Measurements from ENCODE around the gene LY6G6D. TPM values are rescaled to one million over a fixed set of nuclear protein-coding genes. Genes with fewer than 3 reads are reported as not detected.
A peak's percentile ranks its signal among the peaks of the same experiment; 100 is the strongest.

LY6G6D gene
- total and polyA plus RNA-seq, 2 experiments from 2014 or later = 3.0 TPM; not detected in 1

- Histone ChIP-seq H3K4me1 (ENCODE audit: insufficient read depth) (peaks cover 16% of the 10 kb centered on the region), H4K20me1 (ENCODE audit: insufficient read depth, poor library complexity, severe bottlenecking) (no peaks in the 10 kb centered on the region), H3K79me2 (no peaks in the 10 kb centered on the region), H3K27me3 (no peaks in the 10 kb centered on the region), H2AFZ (no peak overlapping the region), H3K9me2 (replicated peaks; ENCODE audit: insufficient read depth) (no peaks in the 10 kb centered on the region), H3K27ac (no peak overlapping the region), H3K4me2 (no peak overlapping the region), H3K36me3 (replicated peaks; ENCODE audit: insufficient read depth, low read depth) (no peaks in the 10 kb centered on the region), H3K9me3 (ENCODE audit: low read depth) (no peaks in the 10 kb centered on the region), H3K4me3 (no peak overlapping the region)
- DNase-seq (ENCODE audit: low spot score) = no peak
- WGBS (ENCODE audit: low lambda C conversion rate, missing lambda C conversion rate) = 97% methylated on average over 3 of the region's 3 CpGs
- TF ChIP-seq CTCF (IDR thresholded peaks at IDR 0.05; ENCODE audit: poor library complexity) = no peak
- TF ChIP-seq EZH2phosphoT487 (IDR thresholded peaks at IDR 0.05; ENCODE audit: low read depth, severe bottlenecking, unreplicated experiment) = no peak
- TF ChIP-seq EZH2 (IDR thresholded peaks at IDR 0.05; ENCODE audit: borderline replicate concordance) = no peak
These were observed 27.7 kb downstream of the LY6G6D start for GRCh38 chr6:31742894-31743293.

DNA sequence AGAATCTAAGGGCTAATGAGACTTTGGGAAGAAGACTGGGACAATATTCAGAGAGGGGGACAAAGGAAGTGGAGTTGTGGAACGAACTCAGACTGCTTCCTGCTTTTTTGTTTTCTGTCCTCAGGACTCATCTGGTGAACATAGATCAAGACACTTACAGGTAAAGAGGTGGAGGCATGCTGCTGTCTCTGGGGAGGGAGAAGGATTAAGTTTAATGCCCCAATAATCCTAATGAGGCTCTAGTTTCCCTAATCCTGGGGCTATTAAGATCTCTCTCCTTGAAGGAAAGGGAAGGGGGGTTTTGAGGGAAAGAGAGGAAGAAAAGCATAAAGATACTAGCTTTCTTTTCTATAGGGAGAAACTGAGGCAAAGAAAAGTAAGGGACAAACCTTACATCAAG is 29.3 kb downstream of the LY6G6D start:
- Histone ChIP-seq H4K20me1 (ENCODE audit: insufficient read depth, poor library complexity, severe bottlenecking) (no peaks in the 10 kb centered on the region), H3K27me3 (no peaks in the 10 kb centered on the region), H3K9me2 (replicated peaks; ENCODE audit: insufficient read depth) (no peaks in the 10 kb centered on the region), H3K79me2 (no peaks in the 10 kb centered on the region), H3K4me1 (ENCODE audit: insufficient read depth) (peaks cover 6% of the 10 kb centered on the region), H3K36me3 (replicated peaks; ENCODE audit: insufficient read depth, low read depth) (no peaks in the 10 kb centered on the region), H3K27ac (no peak overlapping the region), H2AFZ (no peak overlapping the region), H3K4me2 (no peak overlapping the region), H3K4me3 (no peak overlapping the region), H3K9me3 (ENCODE audit: low read depth) (no peaks in the 10 kb centered on the region)
- no peak for TF ChIP-seq CTCF (IDR thresholded peaks at IDR 0.05; ENCODE audit: poor library complexity)
- no peak for TF ChIP-seq EZH2 (IDR thresholded peaks at IDR 0.05; ENCODE audit: borderline replicate concordance)
- TF ChIP-seq EZH2phosphoT487 (IDR thresholded peaks at IDR 0.05; ENCODE audit: low read depth, severe bottlenecking, unreplicated experiment) = no peak
- 42% methylated on average over 1 of the region's 1 CpG for WGBS (ENCODE audit: low lambda C conversion rate, missing lambda C conversion rate)
- DNase-seq (ENCODE audit: low spot score) = no peak

DNA sequence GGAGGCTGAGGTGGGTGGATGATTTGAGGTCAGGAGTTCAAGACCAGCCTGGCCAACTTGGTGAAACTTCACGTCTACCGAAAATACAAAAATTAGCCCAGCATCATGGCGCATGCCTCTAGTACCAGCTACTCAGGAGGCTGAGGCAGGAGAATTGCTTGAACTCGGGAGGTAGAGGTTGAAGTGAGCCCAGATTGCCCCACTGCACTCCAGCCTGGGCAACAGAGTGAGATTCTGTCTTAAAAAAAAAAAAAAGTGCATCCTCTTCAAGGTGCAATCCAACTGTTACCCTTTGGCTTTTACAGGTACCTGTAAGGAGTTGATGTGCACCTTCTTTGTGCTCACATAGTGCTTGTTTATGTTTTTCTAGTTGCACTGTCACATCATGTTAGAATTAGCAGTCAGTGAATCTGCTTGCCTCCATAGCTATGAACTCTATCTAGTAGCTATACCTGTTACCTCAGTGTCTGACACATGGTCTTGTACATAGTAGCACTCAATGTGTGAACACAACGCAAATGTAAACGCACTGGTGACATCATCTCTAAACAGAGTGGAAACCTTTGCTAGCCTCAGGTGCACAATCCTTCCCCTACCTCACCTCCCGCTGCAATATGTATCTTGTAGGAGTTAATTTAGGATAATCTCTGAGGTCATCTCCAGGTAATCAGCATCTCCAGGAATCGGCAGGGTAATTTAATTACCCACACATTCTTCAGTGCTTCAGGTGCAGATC is 34.3 kb downstream of the LY6G6D start:
- 82% methylated on average over 8 of the region's 8 CpGs for WGBS (ENCODE audit: low lambda C conversion rate, missing lambda C conversion rate)
- Histone ChIP-seq H3K4me2 (no peak overlapping the region), H4K20me1 (ENCODE audit: insufficient read depth, poor library complexity, severe bottlenecking) (no peaks in the 10 kb centered on the region), H3K36me3 (replicated peaks; ENCODE audit: insufficient read depth, low read depth) (no peaks in the 10 kb centered on the region), H3K4me1 (ENCODE audit: insufficient read depth) (no peaks in the 10 kb centered on the region), H3K27ac (no peak overlapping the region), H3K79me2 (no peaks in the 10 kb centered on the region), H3K9me3 (ENCODE audit: low read depth) (no peaks in the 10 kb centered on the region), H2AFZ (no peak overlapping the region), H3K4me3 (no peak overlapping the region), H3K9me2 (replicated peaks; ENCODE audit: insufficient read depth) (no peaks in the 10 kb centered on the region), H3K27me3 (no peaks in the 10 kb centered on the region)
- peak; percentile 25 for DNase-seq (ENCODE audit: low spot score)
- no peak for TF ChIP-seq EZH2phosphoT487 (IDR thresholded peaks at IDR 0.05; ENCODE audit: low read depth, severe bottlenecking, unreplicated experiment)

DNA sequence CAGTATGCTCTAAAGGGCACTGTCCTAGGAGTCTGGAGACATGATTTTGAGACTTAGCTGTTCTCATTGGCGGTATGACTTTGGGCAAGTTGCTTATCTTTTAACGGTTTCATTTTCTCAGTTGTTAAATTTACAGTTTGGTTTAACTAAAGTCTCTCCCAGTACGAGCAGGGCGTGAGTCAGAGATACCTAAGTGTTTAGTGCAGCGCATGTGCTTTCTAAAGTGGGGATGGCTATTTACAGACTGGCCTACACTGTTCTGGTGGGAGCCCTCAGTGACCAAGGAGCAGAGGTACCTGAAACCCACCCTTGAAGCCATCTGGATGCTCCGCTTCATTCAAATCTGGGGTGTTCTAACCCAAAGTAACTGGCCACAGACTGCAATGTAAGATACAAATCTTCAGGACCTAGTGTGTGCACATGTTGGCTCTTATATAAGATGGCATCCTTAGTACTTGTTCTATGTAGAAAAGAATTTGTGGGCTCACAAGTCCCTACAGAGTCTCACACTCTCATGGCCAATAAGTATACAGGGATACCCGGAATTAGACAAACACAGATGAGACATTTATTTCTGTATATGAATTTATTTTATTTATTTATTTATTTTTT is 35.4 kb downstream of the LY6G6D start:
- Histone ChIP-seq H4K20me1 (ENCODE audit: insufficient read depth, poor library complexity, severe bottlenecking) (no peaks in the 10 kb centered on the region), H3K4me3 (no peak overlapping the region), H3K9me2 (replicated peaks; ENCODE audit: insufficient read depth) (no peaks in the 10 kb centered on the region), H2AFZ (no peak overlapping the region), H3K27ac (no peak overlapping the region), H3K27me3 (no peaks in the 10 kb centered on the region), H3K9me3 (ENCODE audit: low read depth) (no peaks in the 10 kb centered on the region), H3K79me2 (no peaks in the 10 kb centered on the region), H3K36me3 (replicated peaks; ENCODE audit: insufficient read depth, low read depth) (no peaks in the 10 kb centered on the region), H3K4me1 (ENCODE audit: insufficient read depth) (no peaks in the 10 kb centered on the region), H3K4me2 (no peak overlapping the region)
- 79% methylated on average over 7 of the region's 7 CpGs for WGBS (ENCODE audit: low lambda C conversion rate, missing lambda C conversion rate)
- DNase-seq (ENCODE audit: low spot score) = no peak
- TF ChIP-seq CTCF (IDR thresholded peaks at IDR 0.05; ENCODE audit: poor library complexity) = no peak
- no peak for TF ChIP-seq EZH2 (IDR thresholded peaks at IDR 0.05; ENCODE audit: borderline replicate concordance)
- no peak for TF ChIP-seq EZH2phosphoT487 (IDR thresholded peaks at IDR 0.05; ENCODE audit: low read depth, severe bottlenecking, unreplicated experiment)
